Activated CD8-positive, alpha-beta memory T cell treated with anti-CD3 and anti-CD28 coated beads, Interleukin-2, amount 50 U/mL, for 1 hour (primary cell): ENCODE results near the gene ZSWIM8.
"Not testable (repeated sequence)": the region's sequence is repeated elsewhere in the genome, so short reads cannot be mapped to it uniquely, and the experiment has no call there.

Experiments
- DNase-seq: peaks from one replicate; pipeline ENCODE4 v3.0.0-alpha.2; 2020; ENCODE audit errors: extremely low read depth

Gene ZSWIM8

GRCh38 chr10:73785211-73785720 lies at the start of gene ZSWIM8:
TSS of gene ZSWIM8 (plus strand) at chr10:73785606. CDS start at chr10:73785879, 273 bp downstream.
- peak; percentile 73 for DNase-seq

DNA sequence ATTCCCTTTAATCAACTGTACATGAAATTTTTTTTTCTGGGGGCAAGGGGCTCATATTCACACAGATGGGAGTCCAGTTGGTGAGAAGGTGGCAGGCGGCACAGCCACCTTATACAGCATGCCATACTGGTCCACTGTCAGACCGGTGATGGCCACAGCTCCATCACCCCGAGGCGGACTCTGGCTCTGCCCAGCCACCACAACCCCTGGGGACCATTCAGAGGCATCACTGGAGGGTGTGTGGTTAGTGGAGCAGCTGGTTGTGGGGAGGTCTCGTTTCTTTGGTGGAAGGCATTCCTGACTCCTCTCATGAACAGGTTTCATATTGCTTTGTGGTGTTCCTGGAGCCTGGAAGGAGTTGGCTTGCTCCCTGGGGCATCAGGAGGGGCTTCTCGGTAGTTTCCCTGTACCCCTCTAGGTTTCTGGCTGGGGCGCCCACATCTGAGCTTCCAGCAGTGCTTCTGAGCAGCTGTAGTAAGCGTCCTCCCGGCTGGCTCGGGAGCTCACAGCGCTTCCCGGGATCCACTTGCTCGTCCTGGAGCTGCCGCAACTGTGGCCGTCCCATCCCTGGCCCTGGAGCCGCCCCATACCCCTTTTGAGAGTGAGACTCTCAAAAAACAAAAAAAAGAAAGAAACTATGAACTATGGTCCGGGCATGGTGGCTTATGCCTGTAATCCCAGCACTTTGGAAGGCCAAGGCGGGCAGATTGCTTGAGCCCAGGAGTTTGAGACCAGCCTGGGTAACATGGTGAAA lies 44.7 kb upstream of the ZSWIM8 start:
- not testable (repeated sequence) for DNase-seq

- DNase-seq = no peak
Observed at GRCh38 chr10:73742454-73742734, 43.0 kb upstream of the ZSWIM8 start.

DNA sequence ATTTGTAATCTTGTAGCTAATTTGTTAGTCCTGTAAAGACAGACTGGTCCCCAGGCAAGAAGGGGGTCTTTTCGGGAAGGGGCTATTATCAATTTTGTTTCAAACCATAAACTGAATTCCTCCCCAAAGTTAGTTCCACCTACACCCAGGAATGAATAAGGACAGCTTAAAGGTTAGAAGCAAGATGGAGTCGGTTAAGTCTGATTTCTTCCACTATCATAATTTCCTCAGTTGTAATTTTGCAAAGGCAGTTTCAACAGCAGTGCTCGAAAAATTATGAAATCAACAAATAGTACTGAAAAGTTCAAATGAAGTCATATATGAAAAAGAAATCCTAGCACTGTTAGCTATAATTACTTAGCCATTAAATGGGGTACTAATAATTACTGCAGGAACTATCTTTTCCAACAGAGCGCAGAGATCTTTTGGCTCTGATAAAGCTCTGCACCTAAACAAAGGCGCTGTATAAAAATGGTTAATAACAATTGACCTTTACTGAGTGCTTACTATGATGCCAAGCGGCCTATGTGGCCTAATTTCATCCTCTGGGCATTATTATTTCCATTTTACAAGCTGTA lies 42.0 kb upstream of the ZSWIM8 start:
- no peak for DNase-seq

DNA sequence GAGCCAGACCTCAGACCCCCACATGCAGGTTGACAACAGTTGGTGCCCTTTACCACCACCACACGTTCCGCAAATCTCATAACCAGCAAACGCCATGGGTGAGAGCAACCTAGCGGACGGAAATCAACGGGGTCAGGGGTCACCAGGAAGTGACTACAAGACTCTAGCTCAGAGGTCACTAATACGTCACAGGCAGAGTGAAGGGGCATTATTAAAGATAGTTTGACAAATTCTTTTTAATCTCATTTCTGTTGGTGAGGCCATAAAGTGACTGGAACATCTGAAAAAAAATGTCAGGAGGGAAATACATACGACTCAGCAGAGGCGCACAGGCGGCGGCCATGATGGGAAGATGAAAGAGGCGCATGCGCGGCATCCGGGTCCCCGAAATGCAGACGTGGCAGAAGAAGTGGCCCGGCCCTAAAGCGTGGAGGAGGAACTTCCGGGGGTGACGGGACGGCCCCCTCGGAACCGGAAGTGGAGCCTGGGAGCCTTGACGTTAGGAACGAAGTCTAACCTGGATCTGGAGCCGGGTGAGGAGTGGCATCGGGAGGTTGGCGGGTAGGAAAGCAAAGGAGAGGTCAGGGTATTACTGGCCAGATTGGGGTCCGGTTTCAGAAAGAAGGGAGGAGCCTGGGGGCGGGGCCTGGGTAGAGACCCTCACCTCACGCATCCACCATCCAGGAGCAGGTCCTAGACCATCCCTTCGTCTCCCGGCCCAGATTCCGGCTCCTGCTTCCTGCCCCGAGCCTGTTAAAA lies 41.3 kb upstream of the ZSWIM8 start, which contains the start of gene SEC24C:
TSS of gene SEC24C (plus strand) at position 468 of the 759 bp plus-strand sequence. CDS start 2,461 bp downstream, outside the sequence.
- DNase-seq = peak; percentile 88

DNA sequence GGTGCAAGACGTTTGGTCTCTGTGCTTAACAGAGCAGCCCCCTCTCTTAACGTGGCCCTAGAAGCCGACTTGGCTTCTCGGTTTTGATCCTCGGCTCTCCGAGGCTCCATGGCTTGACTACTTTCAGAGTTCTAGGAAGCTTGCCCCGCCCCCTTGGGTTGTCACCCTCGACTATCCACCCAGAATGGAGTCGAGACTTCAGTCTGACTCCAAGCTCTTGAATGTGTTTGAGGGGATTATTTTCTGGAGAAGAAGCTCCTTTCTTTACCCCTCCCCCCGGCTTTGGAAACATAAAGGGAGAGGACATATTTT lies 40.8 kb upstream of the ZSWIM8 start:
- DNase-seq = no peak

DNA sequence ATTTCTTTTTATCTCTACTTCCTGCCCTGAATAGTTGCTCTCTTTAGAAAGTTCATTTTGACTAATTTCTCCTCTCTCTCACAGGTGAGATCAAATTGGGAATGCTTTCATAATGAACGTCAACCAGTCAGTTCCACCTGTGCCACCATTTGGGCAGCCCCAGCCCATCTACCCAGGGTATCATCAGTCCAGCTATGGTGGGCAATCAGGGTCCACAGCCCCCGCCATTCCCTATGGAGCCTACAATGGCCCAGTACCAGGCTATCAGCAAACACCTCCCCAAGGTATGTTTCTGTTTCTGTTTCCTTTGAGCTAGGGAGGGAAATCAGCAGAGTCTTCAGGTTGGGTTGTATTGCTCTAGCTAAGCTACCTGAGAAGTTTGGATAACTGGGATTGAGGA lies 38.7 kb upstream of the ZSWIM8 start:
- no peak for DNase-seq

DNA sequence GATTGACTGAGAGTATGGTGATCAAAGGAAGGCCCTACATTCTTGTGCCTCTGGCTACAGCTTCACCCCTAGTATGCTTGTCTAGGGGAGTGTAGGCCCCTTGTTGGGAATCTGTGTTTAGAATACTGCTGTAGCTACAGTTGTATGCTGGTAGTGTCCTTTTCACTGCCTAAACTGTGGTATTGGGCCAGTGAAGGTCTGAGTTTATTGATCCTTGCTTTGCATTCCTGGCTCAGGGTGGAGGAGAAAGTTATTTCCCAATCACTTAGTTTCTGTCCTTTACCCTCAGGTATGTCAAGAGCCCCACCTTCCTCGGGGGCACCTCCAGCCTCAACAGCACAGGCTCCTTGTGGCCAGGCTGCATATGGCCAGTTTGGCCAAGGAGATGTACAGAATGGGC lies 34.6 kb upstream of the ZSWIM8 start:
- DNase-seq = no peak

DNA sequence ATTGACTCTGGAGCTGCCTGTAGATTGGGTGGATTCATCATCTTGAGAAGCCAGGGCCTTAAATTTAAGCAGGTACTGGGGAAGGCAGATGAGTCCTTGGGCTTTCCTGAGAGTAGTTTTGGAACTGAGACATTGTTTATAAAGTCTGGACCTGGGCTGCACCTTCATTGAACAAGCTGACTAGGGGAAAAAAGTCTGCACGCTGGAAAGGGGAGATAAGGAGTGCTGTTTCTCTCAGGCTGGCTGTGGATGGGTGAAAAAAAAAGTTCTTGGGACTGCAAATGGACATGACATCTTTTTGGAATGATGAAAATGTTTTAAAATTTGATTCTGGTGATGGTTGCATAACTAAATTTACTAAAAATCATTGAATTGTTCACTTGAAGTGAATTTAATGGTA lies 29.2 kb upstream of the ZSWIM8 start:
- DNase-seq = no peak

DNA sequence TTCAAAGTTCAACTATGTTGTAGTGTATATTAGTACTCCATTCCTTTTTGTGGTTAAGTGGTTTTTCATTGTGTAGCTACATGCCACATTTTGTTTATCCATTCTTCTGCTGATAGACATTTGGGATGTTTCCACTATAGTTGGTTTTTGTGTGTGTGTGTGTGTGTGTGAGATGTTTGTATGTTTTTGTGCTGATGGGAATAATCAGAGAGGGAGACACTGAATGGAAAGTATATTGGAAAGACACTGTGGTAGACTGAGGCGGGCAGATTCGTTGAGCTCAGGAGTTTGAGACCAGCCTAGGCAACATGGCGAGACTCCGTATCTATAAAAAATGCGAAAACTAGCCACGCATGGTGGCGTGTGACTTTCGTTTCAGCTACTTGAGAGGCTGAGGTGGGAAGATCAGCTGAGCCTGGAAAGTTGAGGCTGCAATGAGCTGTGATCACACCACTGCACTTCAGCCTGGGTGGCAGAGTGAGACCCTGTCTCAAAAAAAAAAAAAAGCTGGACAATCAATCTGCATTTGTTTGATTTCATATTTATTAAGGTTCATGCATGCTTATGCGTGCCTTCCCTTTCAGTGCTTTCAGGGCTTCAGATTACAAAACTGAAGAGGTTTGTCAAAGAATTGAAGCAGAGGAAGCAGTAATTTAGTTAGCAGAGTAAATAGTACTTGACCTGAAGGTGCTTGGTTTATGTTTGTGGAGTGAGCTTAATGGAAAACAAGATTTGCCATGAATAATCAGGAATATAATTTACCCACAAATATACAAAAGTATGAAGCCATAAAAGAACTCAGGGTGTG lies 26.5 kb upstream of the ZSWIM8 start:
- DNase-seq = no peak

GRCh38 chr10:73759512-73760115 lies 25.8 kb upstream of the ZSWIM8 start:
- DNase-seq = no peak

- no peak for DNase-seq
Observed at GRCh38 chr10:73761781-73762180, 23.6 kb upstream of the ZSWIM8 start.

- DNase-seq = no peak
Observed at GRCh38 chr10:73762915-73763314, 22.5 kb upstream of the ZSWIM8 start.

- DNase-seq = no peak
Observed at GRCh38 chr10:73763343-73763742, 22.1 kb upstream of the ZSWIM8 start.

GRCh38 chr10:73765066-73765465 lies 20.3 kb upstream of the ZSWIM8 start:
- DNase-seq = no peak

GRCh38 chr10:73768881-73769280 lies 16.5 kb upstream of the ZSWIM8 start:
- no peak for DNase-seq

DNA sequence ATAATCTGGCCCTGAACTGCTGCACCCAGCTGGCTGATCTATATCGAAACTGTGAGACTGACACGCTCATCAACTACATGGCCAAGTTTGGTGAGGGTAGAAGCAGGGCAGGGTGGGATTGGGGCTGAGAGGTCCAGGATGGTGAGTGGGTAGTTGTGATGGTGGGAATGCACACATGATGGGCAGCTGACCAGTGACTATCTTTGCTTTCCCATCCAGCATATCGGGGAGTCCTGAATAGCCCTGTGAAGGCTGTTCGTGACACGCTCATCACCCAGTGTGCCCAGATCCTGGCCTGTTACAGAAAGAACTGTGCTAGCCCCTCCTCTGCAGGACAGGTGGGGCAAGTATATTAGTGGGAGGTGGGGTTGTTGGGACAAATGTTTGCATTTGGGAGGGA lies 16.0 kb upstream of the ZSWIM8 start:
- no peak for DNase-seq

- no peak for DNase-seq
Observed at GRCh38 chr10:73771722-73772280, 13.6 kb upstream of the ZSWIM8 start.

GRCh38 chr10:73772281-73773151 lies 12.9 kb upstream of the ZSWIM8 start:
- peak; percentile 53 for DNase-seq

DNA sequence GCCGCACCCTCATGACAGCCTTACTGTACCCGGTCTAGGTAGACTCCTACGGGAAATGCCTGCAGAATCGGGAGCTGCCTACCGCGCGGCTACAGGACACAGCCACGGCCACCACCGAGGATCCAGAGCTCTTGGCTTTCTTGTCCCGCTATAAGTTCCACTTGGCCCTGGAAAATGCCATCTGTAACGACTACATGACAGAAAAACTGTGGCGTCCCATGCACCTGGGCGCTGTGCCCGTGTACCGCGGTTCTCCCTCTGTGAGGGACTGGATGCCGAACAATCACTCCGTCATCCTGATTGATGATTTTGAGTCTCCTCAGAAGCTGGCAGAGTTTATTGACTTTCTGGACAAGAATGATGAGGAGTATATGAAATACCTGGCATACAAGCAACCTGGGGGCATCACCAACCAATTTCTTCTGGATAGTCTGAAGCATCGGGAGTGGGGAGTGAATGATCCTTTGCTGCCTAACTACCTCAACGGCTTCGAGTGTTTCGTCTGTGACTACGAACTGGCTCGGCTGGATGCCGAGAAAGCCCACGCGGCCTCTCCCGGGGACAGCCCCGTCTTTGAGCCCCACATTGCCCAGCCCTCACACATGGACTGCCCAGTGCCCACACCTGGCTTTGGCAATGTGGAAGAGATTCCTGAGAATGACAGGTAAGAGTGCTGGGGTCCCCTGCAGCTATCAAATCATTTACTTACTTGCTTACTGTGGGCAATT lies 12.1 kb upstream of the ZSWIM8 start:
- no peak for DNase-seq
